B cell (primary cell): Measurements from ENCODE around the gene PAPPA.

Experiments
- CTCF ChIP-seq: fragments of 200-600 bp; IDR thresholded peaks from one replicate; pipeline ENCODE4 v1.8.0; 2022; ENCODE audit warnings: antibody characterized with exemption, mild to moderate bottlenecking
- EZH2 ChIP-seq: IDR thresholded peaks from 2 replicates; pipeline ENCODE4 v1.6.1; 2012; ENCODE audit warnings: borderline replicate concordance, low read depth, mild to moderate bottlenecking, moderate library complexity, low read length; ENCODE audit not compliant: insufficient read depth, poor library complexity, severe bottlenecking

- TF ChIP-seq CTCF (no peak), EZH2 (no peak)
Measured at GRCh38 chr9:116207371-116208111, 54.0 kb downstream of the PAPPA start.
